Neuron (in vitro differentiated cells): ENCODE results near the gene KIF16B.

ENCODE experiments used
- H2AFZ ChIP-seq: one replicate; pipeline ENCODE4 v1.6.1; 2013; ENCODE audit warnings: low read depth, mild to moderate bottlenecking, inconsistent platforms, low read length, moderate library complexity
- H3K27me3 ChIP-seq: one replicate; pipeline ENCODE4 v1.6.1; 2013; ENCODE audit warnings: low read length; ENCODE audit not compliant: insufficient read depth
- H3K36me3 ChIP-seq: one replicate; pipeline ENCODE4 v1.6.1; 2013; ENCODE audit warnings: low read length; ENCODE audit not compliant: insufficient read depth
- H3K4me1 ChIP-seq: one replicate; pipeline ENCODE4 v1.6.1; 2013; ENCODE audit warnings: low read length; ENCODE audit not compliant: insufficient read depth
- H3K4me3 ChIP-seq: 2 replicates; pipeline ENCODE4 v1.5.1; 2013; ENCODE audit warnings: mild to moderate bottlenecking, low read length, moderate library complexity
- H3K9me3 ChIP-seq: one replicate; pipeline ENCODE4 v1.6.1; 2013; ENCODE audit warnings: low read length

KIF16B gene

GRCh38 chr20:16337707-16338106 is 235.5 kb downstream of the KIF16B start:
- Histone ChIP-seq H3K9me3 (peaks cover 8% of the 10 kb centered on the region), H3K27me3 (no peaks in the 10 kb centered on the region), H3K4me1 (no peaks in the 10 kb centered on the region), H3K4me3 (no peak overlapping the region), H2AFZ (no peak overlapping the region), H3K36me3 (no peaks in the 10 kb centered on the region)

- H3K27me3 ChIP-seq: no peaks in the 10 kb centered on the region
These were observed 245.6 kb downstream of the KIF16B start for GRCh38 chr20:16327606-16328005.

GRCh38 chr20:16321291-16321690 is 252.0 kb downstream of the KIF16B start:
- Histone ChIP-seq H3K4me3 (no peak overlapping the region), H3K4me1 (no peaks in the 10 kb centered on the region), H2AFZ (no peak overlapping the region), H3K9me3 (no peaks in the 10 kb centered on the region), H3K36me3 (no peaks in the 10 kb centered on the region), H3K27me3 (no peaks in the 10 kb centered on the region)

More at GRCh38 chr20:16327606-16328005, 245.6 kb downstream of the KIF16B start:
- Histone ChIP-seq H3K4me3 (no peak overlapping the region), H3K4me1 (no peaks in the 10 kb centered on the region), H2AFZ (no peak overlapping the region), H3K9me3 (no peaks in the 10 kb centered on the region), H3K36me3 (no peaks in the 10 kb centered on the region)

- Histone ChIP-seq H3K4me1 (no peaks in the 10 kb centered on the region), H3K36me3 (no peaks in the 10 kb centered on the region), H3K9me3 (no peaks in the 10 kb centered on the region), H2AFZ (no peak overlapping the region), H3K4me3 (no peak overlapping the region), H3K27me3 (no peaks in the 10 kb centered on the region)
These were observed 255.5 kb downstream of the KIF16B start for GRCh38 chr20:16317445-16318362.

- Histone ChIP-seq H3K9me3 (no peaks in the 10 kb centered on the region), H3K4me3 (no peak overlapping the region), H3K27me3 (no peaks in the 10 kb centered on the region), H2AFZ (no peak overlapping the region), H3K36me3 (no peaks in the 10 kb centered on the region), H3K4me1 (peaks cover 4% of the 10 kb centered on the region)
These were observed 256.7 kb downstream of the KIF16B start for GRCh38 chr20:16316513-16316912.

- Histone ChIP-seq H3K4me3 (no peak overlapping the region), H3K9me3 (no peaks in the 10 kb centered on the region), H3K27me3 (no peaks in the 10 kb centered on the region), H2AFZ (no peak overlapping the region), H3K4me1 (peaks cover 4% of the 10 kb centered on the region), H3K36me3 (no peaks in the 10 kb centered on the region)
These were observed 258.5 kb downstream of the KIF16B start for GRCh38 chr20:16314748-16315159.

- Histone ChIP-seq H3K4me3 (no peak overlapping the region), H3K4me1 (peaks cover 4% of the 10 kb centered on the region), H2AFZ (no peak overlapping the region), H3K36me3 (no peaks in the 10 kb centered on the region), H3K27me3 (no peaks in the 10 kb centered on the region), H3K9me3 (no peaks in the 10 kb centered on the region)
These were observed 258.9 kb downstream of the KIF16B start for GRCh38 chr20:16314320-16314719.

- H3K9me3 ChIP-seq: no peaks in the 10 kb centered on the region
- H3K27me3 ChIP-seq: no peaks in the 10 kb centered on the region
- H2AFZ ChIP-seq: no peak overlapping the region
- H3K4me3 ChIP-seq: no peak overlapping the region
- peaks cover 4% of the 10 kb centered on the region for H3K4me1 ChIP-seq
- no peaks in the 10 kb centered on the region for H3K36me3 ChIP-seq
These were observed 259.3 kb downstream of the KIF16B start for GRCh38 chr20:16313917-16314316.

DNA sequence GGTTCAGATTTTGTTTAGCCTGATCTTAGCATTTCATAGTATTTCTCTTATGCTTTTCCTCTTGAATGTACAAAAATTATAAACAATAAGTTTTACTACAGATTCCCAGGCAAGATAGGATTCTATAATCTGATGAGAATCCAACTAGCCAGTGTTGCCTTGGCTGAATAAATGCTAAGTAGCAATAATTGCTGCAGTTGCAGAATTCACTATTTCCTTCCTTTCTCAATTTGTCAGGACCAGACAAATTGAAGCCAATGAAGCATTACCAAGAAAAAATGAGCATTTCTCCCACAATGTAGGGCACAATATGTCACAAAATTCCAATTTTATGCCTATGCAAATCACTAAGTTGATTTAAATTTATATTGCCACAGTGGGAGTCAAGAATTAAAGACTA is 260.2 kb downstream of the KIF16B start:
- H3K4me3 ChIP-seq: no peak overlapping the region
- peaks cover 4% of the 10 kb centered on the region for H3K4me1 ChIP-seq

DNA sequence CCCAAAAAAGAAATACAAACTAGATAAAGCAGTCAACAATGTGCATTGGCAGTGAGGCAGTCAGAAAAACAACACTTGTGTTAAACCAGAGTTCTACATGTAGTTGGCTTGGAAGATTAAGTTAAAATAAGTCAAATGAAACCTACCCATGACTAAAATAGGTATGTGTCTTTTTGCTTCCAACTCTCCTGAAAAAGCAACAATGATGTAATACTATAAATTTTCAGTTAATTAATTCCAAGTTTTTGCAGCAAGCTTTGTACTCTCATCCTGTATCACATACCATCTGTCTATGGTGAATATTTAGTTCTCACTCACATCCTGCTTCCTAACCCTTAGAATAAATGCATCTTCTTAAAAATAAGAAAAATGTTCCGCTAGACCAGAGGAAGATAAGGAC is 261.5 kb downstream of the KIF16B start:
- Histone ChIP-seq H3K4me1 (peaks cover 4% of the 10 kb centered on the region), H2AFZ (no peak overlapping the region), H3K27me3 (no peaks in the 10 kb centered on the region), H3K36me3 (no peaks in the 10 kb centered on the region), H3K4me3 (no peak overlapping the region), H3K9me3 (no peaks in the 10 kb centered on the region)

More for the DNA sequence above, 260.2 kb downstream of the KIF16B start:
- no peaks in the 10 kb centered on the region for H3K36me3 ChIP-seq
- no peak overlapping the region for H2AFZ ChIP-seq
- H3K27me3 ChIP-seq: no peaks in the 10 kb centered on the region
- no peaks in the 10 kb centered on the region for H3K9me3 ChIP-seq

GRCh38 chr20:16308754-16309153 is 264.5 kb downstream of the KIF16B start:
- Histone ChIP-seq H3K27me3 (no peaks in the 10 kb centered on the region), H3K36me3 (no peaks in the 10 kb centered on the region), H3K4me3 (no peak overlapping the region), H3K9me3 (no peaks in the 10 kb centered on the region), H2AFZ (no peak overlapping the region), H3K4me1 (peaks cover 4% of the 10 kb centered on the region)

GRCh38 chr20:16302818-16303217 is 270.4 kb downstream of the KIF16B start:
- Histone ChIP-seq H3K36me3 (no peaks in the 10 kb centered on the region), H3K4me1 (no peaks in the 10 kb centered on the region), H3K4me3 (no peak overlapping the region), H3K9me3 (peaks cover 2% of the 10 kb centered on the region), H2AFZ (no peak overlapping the region), H3K27me3 (no peaks in the 10 kb centered on the region)

- Histone ChIP-seq H3K4me1 (no peaks in the 10 kb centered on the region), H3K36me3 (no peaks in the 10 kb centered on the region), H3K9me3 (peaks cover 2% of the 10 kb centered on the region), H2AFZ (no peak overlapping the region), H3K27me3 (no peaks in the 10 kb centered on the region), H3K4me3 (no peak overlapping the region)
These were observed 271.3 kb downstream of the KIF16B start for GRCh38 chr20:16301986-16302385.
